ENCODE measurements around the gene MAPK9.

- TF ChIP-seq, protein P1, sequence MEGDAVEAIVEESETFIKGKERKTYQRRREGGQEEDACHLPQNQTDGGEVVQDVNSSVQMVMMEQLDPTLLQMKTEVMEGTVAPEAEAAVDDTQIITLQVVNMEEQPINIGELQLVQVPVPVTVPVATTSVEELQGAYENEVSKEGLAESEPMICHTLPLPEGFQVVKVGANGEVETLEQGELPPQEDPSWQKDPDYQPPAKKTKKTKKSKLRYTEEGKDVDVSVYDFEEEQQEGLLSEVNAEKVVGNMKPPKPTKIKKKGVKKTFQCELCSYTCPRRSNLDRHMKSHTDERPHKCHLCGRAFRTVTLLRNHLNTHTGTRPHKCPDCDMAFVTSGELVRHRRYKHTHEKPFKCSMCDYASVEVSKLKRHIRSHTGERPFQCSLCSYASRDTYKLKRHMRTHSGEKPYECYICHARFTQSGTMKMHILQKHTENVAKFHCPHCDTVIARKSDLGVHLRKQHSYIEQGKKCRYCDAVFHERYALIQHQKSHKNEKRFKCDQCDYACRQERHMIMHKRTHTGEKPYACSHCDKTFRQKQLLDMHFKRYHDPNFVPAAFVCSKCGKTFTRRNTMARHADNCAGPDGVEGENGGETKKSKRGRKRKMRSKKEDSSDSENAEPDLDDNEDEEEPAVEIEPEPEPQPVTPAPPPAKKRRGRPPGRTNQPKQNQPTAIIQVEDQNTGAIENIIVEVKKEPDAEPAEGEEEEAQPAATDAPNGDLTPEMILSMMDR (IDR thresholded peaks at IDR 0.05; ENCODE audit: poor library complexity), result no peak
- no peak for TF ChIP-seq EZH2phosphoT487 (IDR thresholded peaks at IDR 0.05; ENCODE audit: low read depth, severe bottlenecking, unreplicated experiment)
Measured at GRCh38 chr5:180299526-180299925, 7.6 kb upstream of the MAPK9 start.
